Endothelial cell of umbilical vein (primary cell): ENCODE measurements around the gene AGPAT1. TPM values are rescaled to one million over a fixed set of nuclear protein-coding genes. Genes with fewer than 3 reads are reported as not detected.
A peak's percentile ranks its signal among the peaks of the same experiment; 100 is the strongest.
"Not testable (repeated sequence)": the region's sequence is repeated elsewhere in the genome, so short reads cannot be mapped to it uniquely, and the experiment has no call there.

ENCODE experiments used
- BruUV-seq: library from RNA; stranded (reverse); fragments of 400-500 nt; replicated peaks from 2 replicates; lab custom pipeline; 2021; lab: Mats Ljungman, UMichigan
- CTCF ChIA-PET: fragments of 300-600, 350-600 bp; sonication (Branson Sonifier 250); formaldehyde crosslinking; loops from one replicate; lab custom pipeline; 2021; ENCODE audit warnings: antibody characterized with exemption, inconsistent platforms; lab: Charles Lee
- POLR2A ChIA-PET: fragments of 300-600, 350-600 bp; sonication (Branson Sonifier 250); formaldehyde crosslinking; loops from one replicate; lab custom pipeline; 2021; ENCODE audit warnings: antibody characterized with exemption, inconsistent platforms; lab: Charles Lee
- DNase-seq: peaks from one replicate; pipeline ENCODE4 v3.0.0-alpha.2; 2011; ENCODE audit warnings: low read depth, low spot score
- FAIRE-seq: peaks from 2 replicates; lab custom pipeline; 2011; peaks lifted over from hg19 to GRCh38; lab: Jason Lieb, UNC
- H2AFZ ChIP-seq: 2 replicates; pipeline ENCODE4 v1.6.0; 2012; ENCODE audit warnings: low read depth, low read length, control low read depth, inconsistent platforms
- H3K27ac ChIP-seq: 2 replicates; pipeline ENCODE4 v1.5.1; 2011; ENCODE audit warnings: low read depth, mild to moderate bottlenecking, control low read depth, low read length, moderate library complexity; ENCODE audit not compliant: insufficient read depth
- H3K27me3 ChIP-seq, 2 experiments: 2 replicates each; pipeline versions ENCODE4 v1.6.0 to v1.6.1; 2011; ENCODE audit warnings: low read length in 2 of 2, mixed read lengths in 1 of 2; ENCODE audit not compliant: control insufficient read depth in 2 of 2, insufficient read depth in 2 of 2
- H3K36me3 ChIP-seq, 2 experiments: 2 replicates in 1 of 2; 3 replicates in 1 of 2; pipeline ENCODE4 v1.5.1; 2011; ENCODE audit warnings: low read length in 2 of 2, mild to moderate bottlenecking in 1 of 2, moderate library complexity in 1 of 2; ENCODE audit not compliant: control insufficient read depth in 2 of 2, insufficient read depth in 2 of 2; ENCODE audit errors: extremely low read depth in 1 of 2
- H3K4me1 ChIP-seq: 3 replicates; pipeline ENCODE4 v1.5.1; 2011; ENCODE audit warnings: mild to moderate bottlenecking, low read length; ENCODE audit not compliant: control insufficient read depth, insufficient read depth; ENCODE audit errors: extremely low read depth
- H3K4me2 ChIP-seq: 2 replicates; pipeline ENCODE4 v1.6.1; 2011; ENCODE audit warnings: low read length, control low read depth, mixed read lengths; ENCODE audit not compliant: insufficient read depth
- H3K4me3 ChIP-seq, 3 experiments: fragments of 200-600 bp in 1 of 3; sonication (generic), shearing (Covaris generic) in 1 of 3; replicated peaks in 1 of 3; 2 replicates each; pipeline ENCODE4 v1.5.1; 2011 to 2016; ENCODE audit warnings: control low read depth in 3 of 3, low read length in 3 of 3, mild to moderate bottlenecking in 2 of 3, inconsistent platforms in 1 of 3, low read depth in 1 of 3, moderate library complexity in 1 of 3; ENCODE audit not compliant: insufficient read depth in 1 of 3
- H3K79me2 ChIP-seq: 2 replicates; pipeline ENCODE4 v1.6.0; 2012; ENCODE audit warnings: low read length, inconsistent platforms; ENCODE audit not compliant: control insufficient read depth, insufficient read depth
- H3K9ac ChIP-seq: replicated peaks from 2 replicates; pipeline ENCODE3; 2011; ENCODE audit warnings: low read length, control low read depth; ENCODE audit not compliant: insufficient read depth; ENCODE audit errors: extremely low read depth
- H3K9me1 ChIP-seq: replicated peaks from 3 replicates; pipeline ENCODE4 v1.6.0; 2011; ENCODE audit warnings: mild to moderate bottlenecking, low read length; ENCODE audit not compliant: control insufficient read depth, insufficient read depth; ENCODE audit errors: extremely low read depth
- H3K9me3 ChIP-seq: replicated peaks from 2 replicates; pipeline ENCODE4 v1.5.1; 2012; ENCODE audit warnings: low read length, inconsistent platforms; ENCODE audit not compliant: control insufficient read depth, insufficient read depth
- H4K20me1 ChIP-seq: replicated peaks from 2 replicates; pipeline ENCODE3; 2011; ENCODE audit warnings: mild to moderate bottlenecking, low read length; ENCODE audit not compliant: control insufficient read depth, insufficient read depth; ENCODE audit errors: extremely low read depth
- EZH2 ChIP-seq: IDR thresholded peaks from 2 replicates; pipeline ENCODE4 v1.6.1; 2012; ENCODE audit warnings: borderline replicate concordance, low read depth, mild to moderate bottlenecking, moderate library complexity, low read length, inconsistent platforms; ENCODE audit not compliant: severe bottlenecking
- POLR2AphosphoS5 ChIP-seq: IDR thresholded peaks from 2 replicates; pipeline ENCODE4 v1.6.1; 2012; ENCODE audit warnings: low read depth, mild to moderate bottlenecking, control low read depth, low read length, moderate library complexity; ENCODE audit not compliant: insufficient read depth
- dilution Hi-C: fragments of 300-500 bp; cut with MboI; formaldehyde crosslinking; loops from one replicate; pipeline ENCODE4 v1.15.0; 2019; ENCODE audit warnings: low sequenced_read_pairs; ENCODE audit not compliant: extremely low pct_ligation_motif_present
- intact Hi-C: fragments of 100-400 bp; cut with micrococcal nuclease; formaldehyde crosslinking; loops from one replicate; pipeline ENCODE4 v1.10.0; 2022
- polyA plus RNA-seq, 4 experiments: library from polyadenylated mRNA; depleted of rRNA in 3 of 4; stranded (reverse) in 3 of 4; unstranded in 1 of 4; fragments of >200 nt; gene quantifications; 2 replicates each; pipeline versions ENCODE4 v1.2.1 to v1.2.3, GENCODE V29; 2011 to 2012; ENCODE audit warnings: missing spikeins in 1 of 4
- total RNA-seq: library from RNA; stranded (reverse); gene quantifications from 2 replicates; pipeline ENCODE4 v1.2.3, GENCODE V29; 2021

Gene AGPAT1
- total and polyA plus RNA-seq, 2 donors (not counting 3 experiments of a cell fraction or from before 2014, with no cell fraction given) = 38.4 to 132 TPM

DNA sequence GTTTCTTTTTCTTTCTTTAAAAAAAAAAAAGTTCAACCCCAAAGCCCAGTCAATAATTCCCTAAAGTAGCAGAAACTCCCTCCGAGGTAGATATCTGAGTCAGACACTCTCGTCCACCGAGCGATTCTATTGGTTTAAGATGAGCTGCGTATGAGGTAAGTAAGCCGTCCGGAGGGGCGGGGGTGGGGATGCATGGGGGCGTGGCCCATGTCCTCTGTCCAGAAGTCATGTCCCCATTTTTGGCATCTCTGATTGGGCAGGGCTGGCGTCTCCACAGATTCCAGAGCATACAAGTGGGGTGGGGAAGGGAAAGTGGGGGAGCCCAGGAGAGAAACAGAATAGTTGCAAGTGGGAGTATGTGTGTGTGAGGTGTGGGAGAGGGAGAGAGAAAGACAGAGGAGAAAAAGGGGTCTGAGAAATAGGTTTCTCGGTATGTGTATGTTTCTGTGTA, 9.8 kb upstream of the AGPAT1 start:
- DNase-seq (peak; percentile 73), FAIRE-seq (peak; percentile 84)
- H3K9ac ChIP-seq, intact Hi-C loops, BruUV-seq, dilution Hi-C loops, H2AFZ ChIP-seq, H3K9me1 ChIP-seq, H4K20me1 ChIP-seq, H3K4me2 ChIP-seq, H3K27me3 ChIP-seq, H3K9me3 ChIP-seq, H3K4me3 ChIP-seq: not testable (repeated sequence)
- Histone ChIP-seq H3K4me1 (peaks cover 24% of the 10 kb centered on the region), H3K36me3 (peaks cover 3 to 32% of the 10 kb centered on the region in 2 experiments), H3K27ac (peak overlapping the region; percentile 18), H3K79me2 (peaks cover 19% of the 10 kb centered on the region)
- ChIA-PET CTCF (interaction anchor here (1.1 kb wide), 1 partner anchor 10 kb away, joined by 3 read pairs; no protein-coding TSS in a partner anchor), POLR2A (interaction anchor here (0.6 to 0.7 kb wide), 2 partner anchors 111 to 287 kb away, joined by 3 read pairs; no protein-coding TSS in a partner anchor)

- Histone ChIP-seq H3K4me3 (no peak within 1 kb of the TSS), H3K27me3 (no peaks in the 10 kb centered on the region), H3K9me3 (no peaks in the 10 kb centered on the region), H3K79me2 (peaks cover 15% of the 10 kb centered on the region), H3K27ac (no peak within 1 kb of the TSS), H3K4me1 (peaks cover 21% of the 10 kb centered on the region), H3K36me3 (peaks cover 3 to 36% of the 10 kb centered on the region in 2 experiments), H2AFZ (no peak within 1 kb of the TSS), H3K9ac (no peak within 1 kb of the TSS), H3K4me2 (no peak within 1 kb of the TSS), H4K20me1 (no peaks in the 10 kb centered on the region), H3K9me1 (no peaks in the 10 kb centered on the region)
- TF ChIP-seq POLR2AphosphoS5 (peak; percentile 36), EZH2 (no peak)
- no peak for FAIRE-seq
- ChIA-PET CTCF (no interaction called here), POLR2A (no interaction called here)
- dilution Hi-C loops = no loop called here
- intact Hi-C loops = no loop called here
- no peak for DNase-seq
- BruUV-seq = no TSS peak
Measured at GRCh38 chr6:32184084-32184640, 8.3 kb upstream of the AGPAT1 start, which contains the start of gene AGER. TSS of gene AGER (minus strand) at chr6:32184253. CDS start at chr6:32184222, 31 bp downstream.
